GM21367 (cell line): Measurements from ENCODE around the gene ADGRD1.

ENCODE experiments used
- ATAC-seq: cut with Tn5 transposase; IDR thresholded peaks from one replicate; pipeline ENCODE4 v1.9.1; 2021; ENCODE audit not compliant: unreplicated experiment

Gene ADGRD1

DNA sequence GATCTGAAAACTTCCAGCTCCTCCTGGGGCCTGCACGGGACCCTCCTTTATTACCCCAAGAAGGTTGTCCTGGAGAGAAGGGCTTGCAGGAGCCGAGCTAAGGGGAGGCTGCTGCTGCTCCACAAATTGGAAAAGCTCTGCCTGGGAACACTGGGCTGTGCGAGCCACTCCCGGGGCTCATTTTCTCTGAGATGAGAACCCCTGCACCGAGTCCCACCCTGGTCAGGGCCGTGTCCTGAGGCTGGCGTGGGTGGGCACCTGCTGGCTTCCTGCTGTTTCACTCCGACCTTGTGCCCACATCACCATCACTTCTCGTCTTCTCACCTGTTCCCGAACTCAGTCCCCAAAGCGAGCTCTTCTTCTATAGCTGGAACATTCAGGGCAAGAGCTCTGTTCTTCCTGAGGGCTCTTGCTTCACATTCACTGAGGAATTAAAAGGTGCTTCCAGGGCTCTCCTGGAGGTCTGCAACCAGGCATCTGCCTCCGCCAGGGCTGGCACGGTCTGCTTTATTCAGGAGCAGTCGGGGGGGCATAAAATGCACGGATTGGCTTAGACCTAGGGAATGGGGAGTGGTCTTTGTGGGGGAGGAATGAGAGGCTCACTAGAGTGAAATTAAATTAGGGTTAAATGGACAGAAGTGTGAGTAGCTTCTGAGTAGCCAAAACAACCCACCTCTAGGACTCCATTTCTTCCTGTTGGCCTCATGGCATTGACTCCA lies 98.5 kb downstream of the ADGRD1 start:
- no peak for ATAC-seq

DNA sequence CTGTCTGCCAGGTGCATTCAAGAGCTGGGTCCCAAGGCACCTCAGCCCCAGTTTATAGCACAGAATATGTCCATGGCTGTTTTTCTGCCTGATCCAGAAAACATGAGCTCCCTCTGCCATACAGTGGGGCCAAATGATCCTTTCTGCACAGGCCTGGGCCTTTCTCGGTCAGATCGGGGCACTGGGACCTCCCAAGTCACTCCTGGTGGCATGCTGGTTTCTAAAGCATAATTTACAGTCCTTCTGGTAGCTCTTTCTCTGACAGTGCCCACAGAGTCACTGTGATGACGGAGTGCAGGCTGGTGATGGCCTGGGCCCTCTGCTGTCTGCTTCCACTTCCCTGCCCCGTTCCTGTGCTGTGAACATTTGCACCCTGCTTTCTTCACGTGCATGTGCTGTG lies 99.2 kb downstream of the ADGRD1 start:
- ATAC-seq = no peak

DNA sequence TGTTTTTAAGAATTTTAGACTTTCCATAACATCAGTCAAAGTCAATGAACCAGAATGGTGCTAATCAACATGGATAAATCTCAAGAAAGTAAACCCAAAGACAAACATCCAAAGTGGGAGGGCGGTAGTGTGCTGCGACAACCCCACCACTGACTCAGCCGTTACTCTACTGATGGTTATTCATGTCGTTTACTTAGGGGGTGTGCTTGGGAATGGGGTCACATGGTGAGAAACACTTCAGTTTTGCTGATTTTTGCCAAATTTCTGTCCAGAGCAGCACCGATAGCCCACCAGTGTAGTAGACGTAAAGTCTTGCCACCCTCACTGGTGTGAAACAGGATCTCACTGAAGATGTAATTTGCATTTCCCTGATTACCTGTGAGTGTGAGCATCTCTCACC lies 99.9 kb downstream of the ADGRD1 start:
- ATAC-seq = no peak

DNA sequence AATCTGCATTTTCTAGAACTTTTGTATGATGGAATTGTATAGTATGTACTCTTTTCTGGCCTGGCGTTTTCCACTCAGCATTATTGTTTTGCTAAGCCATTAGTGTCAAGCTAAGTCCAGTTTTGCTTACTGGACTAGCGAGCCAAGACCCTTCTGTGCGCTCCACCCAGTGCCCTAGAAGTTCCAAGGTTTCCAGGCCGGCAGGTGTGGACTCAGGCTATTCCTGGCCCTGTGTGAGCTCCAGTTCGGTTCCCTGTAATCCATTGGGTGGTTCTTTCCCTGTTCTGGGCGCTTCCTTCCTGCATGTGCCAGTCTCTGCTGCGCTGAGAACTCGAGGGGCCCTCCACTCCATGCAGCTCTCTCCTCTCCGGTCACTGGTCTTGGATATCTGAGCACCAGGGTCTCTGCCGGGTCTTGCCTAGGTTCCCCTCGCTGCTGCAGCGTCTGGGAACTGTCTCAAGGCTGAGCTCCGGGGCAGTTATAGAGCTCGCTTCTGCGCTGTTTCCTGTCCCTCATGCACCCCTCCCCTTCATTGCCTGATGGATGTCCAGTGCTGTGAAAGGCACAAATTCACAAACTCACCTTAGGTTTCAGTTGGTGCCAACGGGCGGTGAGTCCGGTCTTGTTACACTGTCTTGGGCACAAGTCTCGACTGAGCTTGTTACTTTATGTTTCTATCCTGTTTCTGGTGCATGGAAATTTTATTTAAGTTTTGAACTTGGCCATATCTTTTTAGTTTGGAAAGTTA lies 100.8 kb downstream of the ADGRD1 start:
- ATAC-seq = no peak

DNA sequence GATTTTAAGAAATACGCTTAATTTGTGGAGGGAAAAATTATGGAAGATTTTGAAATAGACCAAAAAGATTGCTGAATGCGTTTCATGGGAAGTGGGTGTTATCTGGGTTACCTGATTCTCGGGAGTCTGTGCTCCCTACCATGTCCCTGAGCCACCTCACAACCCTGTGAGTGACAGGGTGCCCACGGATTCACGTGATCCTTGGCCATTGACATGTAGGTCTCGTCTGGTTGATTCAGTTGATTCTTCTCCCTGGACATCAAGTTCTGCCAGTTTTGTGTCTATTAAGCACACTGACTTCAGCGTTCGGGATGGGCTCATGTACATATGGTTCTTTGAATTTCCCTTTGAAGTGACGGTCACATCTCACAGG lies 101.4 kb downstream of the ADGRD1 start:
- no peak for ATAC-seq

DNA sequence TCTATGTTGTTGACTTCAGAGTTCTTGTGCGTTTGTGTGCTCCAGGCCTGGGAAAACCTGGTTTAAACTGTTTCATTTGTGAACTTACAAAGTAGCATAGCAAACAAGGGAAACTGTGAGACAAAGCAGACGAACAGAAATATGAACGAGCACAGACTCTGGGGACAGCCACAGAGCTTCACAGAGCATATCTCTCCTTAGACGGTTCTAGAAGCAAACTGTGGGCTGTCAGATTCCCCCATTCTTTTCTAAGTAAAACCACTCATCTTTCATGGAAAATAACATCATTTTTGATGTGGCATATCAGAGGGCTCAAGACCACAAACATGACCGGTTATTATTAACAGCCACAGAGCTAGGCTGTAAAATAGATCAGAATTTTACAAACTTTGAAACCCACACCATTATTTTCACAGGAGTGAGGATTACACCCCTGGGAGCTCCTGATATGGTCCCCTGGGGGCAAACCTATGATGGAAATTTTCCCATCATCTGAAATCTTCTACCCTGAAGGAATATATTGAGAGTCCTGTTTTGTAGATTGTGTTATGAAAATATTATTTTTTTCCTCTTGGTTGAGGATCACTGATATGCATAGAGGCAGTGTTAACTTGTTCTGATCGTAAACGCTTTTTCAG lies 102.0 kb downstream of the ADGRD1 start:
- no peak for ATAC-seq

DNA sequence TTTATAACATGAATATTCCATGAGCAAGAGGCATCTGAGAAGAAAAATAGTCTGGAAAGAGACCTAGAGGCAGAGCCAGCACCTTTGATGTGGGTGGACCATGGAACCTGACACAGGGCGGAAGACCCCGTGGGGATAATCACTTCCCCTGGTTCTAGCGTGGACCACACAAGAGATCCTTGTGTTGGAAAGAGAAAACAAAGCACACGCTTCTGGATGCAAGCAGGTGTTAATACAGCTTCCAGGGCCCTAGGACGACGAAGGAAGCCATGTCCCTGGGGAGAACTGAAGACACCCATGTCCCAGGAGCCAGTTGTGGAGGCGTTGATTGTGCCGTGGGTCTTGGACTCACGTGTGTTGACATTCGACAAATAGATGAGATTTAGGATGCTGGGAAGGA lies 102.9 kb downstream of the ADGRD1 start:
- no peak for ATAC-seq

DNA sequence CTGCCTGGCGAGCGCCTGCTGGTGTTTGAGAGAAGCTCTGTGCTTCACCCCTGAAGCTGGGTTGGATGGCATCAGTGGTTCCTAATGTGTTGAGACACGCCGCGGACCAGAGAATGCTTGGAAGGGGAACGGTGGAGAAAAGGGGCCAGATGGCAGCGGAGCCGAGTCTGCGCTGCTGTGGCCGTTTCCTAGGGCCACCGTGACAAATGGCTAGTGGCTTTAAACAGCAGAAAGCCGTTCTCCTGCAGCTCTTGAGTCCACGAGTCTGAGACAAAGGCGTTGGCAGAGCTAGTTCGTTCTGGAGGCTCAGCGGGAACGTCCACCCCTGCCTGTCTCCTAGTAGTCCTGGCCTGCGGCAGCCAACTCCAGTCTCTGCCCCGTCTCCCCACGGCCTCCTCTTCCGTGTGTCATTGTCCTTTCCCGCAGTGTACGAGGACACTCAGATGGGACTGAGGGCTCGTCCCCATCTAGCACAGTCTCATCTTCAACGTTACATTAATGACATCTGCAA lies 103.6 kb downstream of the ADGRD1 start:
- no peak for ATAC-seq

DNA sequence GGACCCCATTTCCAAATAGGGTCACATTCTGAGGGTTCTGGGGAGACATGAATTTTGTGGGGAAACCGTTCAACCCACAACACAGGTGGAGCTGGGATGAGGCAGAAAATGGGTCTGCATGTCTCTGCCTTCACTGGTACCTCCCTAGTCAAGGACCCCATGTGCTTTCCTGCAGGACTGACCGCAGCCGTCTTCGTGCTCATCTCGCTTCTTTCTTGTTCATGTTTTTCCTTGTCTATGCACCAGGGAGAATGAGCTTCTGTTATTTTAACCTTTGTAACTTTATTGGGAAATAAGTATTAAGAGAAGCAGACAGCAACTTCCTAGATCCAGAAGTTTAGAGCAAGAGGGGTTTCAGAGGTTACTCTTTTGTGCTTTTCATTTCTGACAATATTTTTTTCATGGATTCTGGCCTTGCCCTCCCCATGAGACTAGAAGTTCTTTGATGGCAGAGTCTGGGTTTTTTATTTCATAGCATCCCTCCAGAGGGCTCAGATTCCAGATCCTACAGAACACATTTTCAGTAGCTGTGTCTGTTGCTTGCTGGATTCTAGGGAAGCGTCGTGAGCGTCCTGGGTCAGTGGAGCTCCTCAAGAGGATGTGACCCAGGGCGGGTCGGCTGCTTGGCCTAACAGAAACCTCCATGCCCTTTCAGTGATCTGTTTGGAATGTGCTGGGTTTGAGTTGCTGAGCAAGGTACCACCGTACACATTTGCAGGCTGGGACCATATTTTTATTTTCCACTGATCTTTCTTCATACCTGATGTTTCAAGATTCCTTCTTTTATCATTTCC lies 104.2 kb downstream of the ADGRD1 start:
- no peak for ATAC-seq

DNA sequence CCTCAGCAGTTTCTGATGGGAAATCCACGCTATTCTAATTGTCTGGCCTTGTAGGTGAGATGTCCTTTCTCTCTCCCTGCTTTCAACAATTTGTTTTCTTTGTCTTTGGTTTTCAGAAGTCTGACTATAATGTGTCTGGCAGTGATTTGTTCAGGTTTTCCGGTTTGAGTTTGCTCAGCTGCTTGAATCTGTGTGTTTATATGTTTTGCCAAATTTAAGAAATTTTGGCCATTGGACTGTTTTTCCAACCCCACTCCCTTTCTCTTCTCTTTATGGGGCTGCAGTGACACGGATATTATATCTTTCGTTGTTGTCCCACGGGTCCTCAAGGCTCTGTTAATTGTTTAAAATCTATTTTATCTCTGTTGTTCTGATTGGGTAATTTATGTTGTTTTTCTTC lies 105.0 kb downstream of the ADGRD1 start:
- no peak for ATAC-seq

DNA sequence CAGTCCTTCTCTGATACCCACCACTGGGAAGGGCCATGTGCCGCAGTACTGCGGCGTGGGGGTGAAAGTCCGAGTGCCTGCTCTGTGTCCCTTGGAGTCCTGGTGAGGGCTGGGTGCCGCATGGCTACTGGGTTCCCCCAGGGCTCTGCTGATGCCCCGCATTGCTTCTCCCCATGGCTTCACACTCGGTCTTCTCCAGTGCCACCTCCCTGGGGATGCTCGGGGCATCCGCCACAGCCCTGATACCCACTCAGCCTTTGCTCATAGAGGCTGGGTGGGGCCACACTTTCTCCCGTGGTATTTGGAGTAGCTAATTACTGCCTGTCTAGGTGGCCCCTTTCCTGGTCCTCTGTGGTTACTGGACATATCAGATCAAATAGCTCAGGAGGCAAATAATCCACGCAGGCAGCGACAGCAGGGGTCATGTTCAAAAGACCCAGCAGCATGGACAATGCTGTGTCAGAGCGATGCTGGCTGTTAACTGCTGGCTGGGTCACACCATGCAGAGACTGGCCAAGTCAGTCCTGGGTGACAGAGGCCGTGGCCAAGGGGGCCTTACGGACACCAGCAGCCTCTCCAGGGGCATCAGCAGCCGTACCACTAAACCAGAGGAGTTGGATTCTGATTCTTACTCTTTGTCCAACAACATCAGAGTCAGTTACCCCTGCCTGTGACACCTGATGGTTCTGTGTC lies 106.5 kb downstream of the ADGRD1 start:
- ATAC-seq = no peak

DNA sequence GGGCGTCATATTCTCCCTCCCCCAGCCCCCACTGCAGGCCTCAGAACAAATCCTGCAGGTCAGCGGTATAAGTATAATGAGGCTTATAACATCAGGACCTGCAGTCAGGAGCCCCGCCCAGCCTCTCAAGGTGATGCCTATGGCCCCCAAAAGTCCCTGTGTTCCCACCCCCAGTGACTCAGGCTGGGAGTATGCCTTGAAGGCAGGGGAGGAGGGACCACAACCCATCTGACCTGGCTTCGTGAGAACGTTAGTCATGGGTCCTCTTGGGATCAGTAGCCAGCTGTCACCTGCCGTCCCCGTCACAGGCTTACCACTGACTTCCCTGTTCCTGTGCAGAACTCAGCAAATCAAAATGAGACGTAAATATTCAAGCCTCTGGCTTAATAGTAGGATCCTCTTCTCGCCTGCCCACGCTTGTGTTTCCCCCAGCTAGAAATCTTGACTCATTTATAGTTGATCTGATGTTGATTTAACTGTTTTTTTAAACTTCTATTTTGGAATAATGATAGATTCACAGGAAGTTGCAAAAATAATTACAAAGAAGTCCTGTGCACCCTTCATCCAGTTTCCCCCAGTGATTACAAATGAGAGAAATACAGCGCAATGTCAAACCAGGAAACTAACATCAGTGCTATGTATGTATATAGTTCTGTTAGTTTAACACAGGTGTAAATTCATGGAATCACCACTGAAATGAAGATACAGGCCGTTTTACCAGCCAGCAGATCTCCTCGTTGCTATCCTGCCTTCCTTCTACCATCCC lies 107.5 kb downstream of the ADGRD1 start:
- no peak for ATAC-seq

DNA sequence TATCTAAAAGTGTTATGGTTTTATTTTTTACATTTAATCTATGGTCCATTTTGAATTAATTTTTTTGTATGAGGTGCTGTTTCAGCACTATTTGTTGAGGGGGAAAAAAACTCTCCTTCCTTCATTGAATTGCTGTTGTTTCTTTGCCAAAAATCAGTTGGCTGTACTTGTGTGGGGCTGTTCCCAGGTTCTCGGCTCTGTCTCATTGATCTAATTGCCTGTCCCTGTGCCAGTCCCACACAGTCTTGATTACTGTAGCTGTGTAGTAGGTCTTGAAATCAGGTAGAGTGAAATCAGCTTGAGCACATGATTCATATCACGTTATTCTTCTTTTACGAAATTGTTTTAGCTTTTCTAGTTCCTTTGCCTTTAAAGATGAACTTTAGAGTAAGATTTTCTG lies 109.7 kb downstream of the ADGRD1 start:
- no peak for ATAC-seq

DNA sequence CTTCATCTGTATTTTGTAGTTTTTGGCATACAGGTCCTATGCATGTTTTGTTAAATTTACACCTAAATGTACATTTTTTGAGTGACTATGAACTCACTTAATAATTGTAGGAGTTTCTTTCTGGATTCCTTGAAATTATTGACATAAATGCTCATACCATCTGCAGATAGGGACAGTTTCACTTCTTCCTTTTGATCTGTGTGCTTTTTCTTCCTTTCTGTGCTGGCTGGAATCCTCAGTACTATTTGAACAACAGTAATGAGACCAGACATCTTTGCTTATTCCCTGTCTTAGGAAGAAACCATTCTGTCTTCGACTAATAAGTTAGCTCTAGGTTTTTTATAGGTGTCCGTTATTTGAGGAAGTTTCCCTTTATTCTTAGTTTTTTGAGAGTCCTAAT lies 110.3 kb downstream of the ADGRD1 start:
- ATAC-seq = no peak

DNA sequence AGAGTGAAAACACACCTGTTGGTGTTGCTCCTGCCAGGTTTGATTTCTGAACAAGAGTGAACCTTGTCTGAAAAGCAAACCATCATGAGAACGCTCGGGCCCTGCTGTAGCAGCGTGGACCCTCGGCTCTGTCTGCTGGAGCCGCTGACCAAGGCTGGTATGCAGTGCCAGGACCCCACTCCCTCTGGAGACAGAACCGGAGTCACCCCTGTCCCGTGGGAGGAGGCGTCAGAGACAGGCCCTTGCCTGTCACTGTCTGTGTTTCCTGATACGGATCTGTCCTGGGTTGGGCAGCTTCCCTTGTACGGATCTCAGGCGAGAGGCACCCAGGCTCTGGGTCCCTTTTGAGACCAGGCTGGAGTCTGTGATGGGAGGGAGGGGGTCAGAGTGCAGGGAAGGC lies 111.6 kb downstream of the ADGRD1 start:
- ATAC-seq = no peak

DNA sequence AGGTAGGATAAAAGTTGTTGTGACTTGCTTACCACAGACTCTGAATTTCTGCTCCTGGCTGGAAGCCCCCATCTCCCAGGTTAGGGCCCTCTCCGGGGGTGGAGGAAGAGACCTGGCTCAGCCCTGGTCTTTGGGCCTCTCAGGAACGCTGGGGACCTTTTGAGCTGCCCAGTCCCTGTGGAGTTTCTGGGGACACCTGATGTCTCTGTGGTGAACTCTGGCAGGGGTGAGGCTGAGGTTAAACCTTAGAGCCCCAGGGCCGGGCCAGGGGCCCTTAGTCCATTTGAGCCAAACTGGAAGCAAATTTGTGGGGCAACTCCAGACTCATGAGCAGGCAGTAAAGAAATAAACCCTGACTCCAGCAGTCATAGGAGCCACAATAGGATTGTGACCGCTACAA lies 112.1 kb downstream of the ADGRD1 start:
- no peak for ATAC-seq

DNA sequence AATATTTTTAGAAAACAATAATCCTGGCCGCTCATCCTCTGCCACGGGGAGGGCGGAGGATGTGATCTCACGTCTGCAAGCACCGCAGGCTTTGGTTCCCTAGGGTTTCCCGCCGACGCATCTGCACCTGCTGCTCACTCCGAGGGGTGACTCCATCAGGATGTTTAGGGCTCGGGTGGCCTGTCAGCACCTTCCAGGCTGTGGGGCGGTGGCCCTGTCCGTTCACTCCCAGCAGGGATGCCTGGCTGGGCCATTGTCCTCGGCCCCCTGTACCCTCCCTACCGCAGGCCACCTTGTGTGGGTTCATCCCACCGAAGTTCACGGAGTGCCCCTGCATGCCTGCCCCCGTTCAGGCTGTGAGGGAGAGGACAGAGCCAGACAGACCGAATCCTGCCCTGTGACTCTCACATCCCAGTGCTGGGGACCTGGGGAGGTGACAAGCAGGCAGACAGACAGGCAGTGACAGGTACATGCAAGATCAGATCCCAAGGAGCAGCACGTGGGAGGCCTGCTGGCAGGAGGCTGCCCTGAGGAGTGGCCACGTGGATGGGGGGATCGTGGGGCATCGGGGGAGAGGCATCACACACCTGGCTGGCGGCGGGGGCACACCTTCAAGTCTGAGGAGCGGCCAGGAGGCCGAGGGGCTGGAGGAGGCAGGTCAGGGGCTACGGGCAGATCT lies 112.6 kb downstream of the ADGRD1 start:
- no peak for ATAC-seq

DNA sequence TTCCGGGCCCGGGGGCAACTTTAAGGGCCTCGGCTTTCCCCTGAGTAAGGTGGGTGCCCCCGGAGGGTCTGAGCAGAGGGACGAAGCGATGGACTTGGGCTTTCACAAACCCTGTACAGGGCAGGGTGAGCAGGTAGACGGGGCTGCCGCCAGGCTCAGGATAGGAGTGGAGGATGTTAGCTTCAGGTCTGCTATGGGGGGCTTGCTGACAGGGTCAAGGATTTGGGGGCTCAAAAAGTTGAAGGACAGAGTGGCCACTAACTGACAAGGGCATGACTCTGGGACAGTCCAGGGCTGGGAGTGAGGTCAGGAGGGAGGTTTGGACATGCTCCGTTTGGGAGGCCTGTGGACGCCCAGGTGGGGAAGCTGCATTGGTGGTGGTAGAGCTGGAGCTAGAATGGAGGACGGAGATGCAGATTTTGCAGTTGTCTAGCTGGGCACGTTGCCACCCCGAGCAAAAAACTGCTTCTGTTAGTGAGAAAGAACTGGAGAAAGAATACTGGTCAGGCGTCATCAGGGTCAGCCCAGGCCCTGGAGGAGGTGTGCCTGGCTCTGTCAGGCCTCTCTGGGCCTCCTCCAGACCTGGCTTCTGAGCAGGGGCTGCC lies 113.3 kb downstream of the ADGRD1 start:
- no peak for ATAC-seq
